Measurements from ENCODE around the gene MCM9. TPM values are rescaled to one million over a fixed set of nuclear protein-coding genes. Genes with fewer than 3 reads are reported as not detected.

MCM9 gene
- total and polyA plus RNA-seq, 3 donors from 2014 or later = 14.0 to 25.1 (median 19.2) TPM

- Histone ChIP-seq H3K4me1 (no peaks in the 10 kb centered on the region), H3K27me3 (no peaks in the 10 kb centered on the region), H3K4me3 (no peak overlapping the region), H3K9me3 (no peaks in the 10 kb centered on the region), H3K36me3 (ENCODE audit: low read depth, missing control alignments) (no peaks in the 10 kb centered on the region), H3K27ac (no peak overlapping the region)
- no peak for DNase-seq
- whole genome bisulfite sequencing, 2 donors = 94 to 98% methylated on average over 4 of the region's 4 CpGs
- intact Hi-C loops (cut with DNase I; ENCODE audit: low total_unique reads) = no loop called here
- TF ChIP-seq POLR2A (IDR thresholded peaks at IDR 0.05) = no peak
- no peak for TF ChIP-seq CTCF (IDR thresholded peaks at IDR 0.05)
Observed at GRCh38 chr6:118862443-118862842, 72.5 kb downstream of the MCM9 start.

GRCh38 chr6:118860880-118861279 is 74.1 kb downstream of the MCM9 start:
- Histone ChIP-seq H3K27me3 (no peaks in the 10 kb centered on the region), H3K9me3 (no peaks in the 10 kb centered on the region), H3K36me3 (ENCODE audit: low read depth, missing control alignments) (no peaks in the 10 kb centered on the region), H3K4me3 (no peak overlapping the region), H3K27ac (no peak overlapping the region), H3K4me1 (no peaks in the 10 kb centered on the region)
- intact Hi-C loops (cut with DNase I; ENCODE audit: low total_unique reads) = no loop called here
- no peak for DNase-seq
- TF ChIP-seq CTCF (IDR thresholded peaks at IDR 0.05) (no peak), POLR2A (IDR thresholded peaks at IDR 0.05) (no peak)
- 96 to 98% methylated on average over 6 to 10 of the region's 10 CpGs for WGBS, 2 donors

GRCh38 chr6:118860363-118860762 is 74.6 kb downstream of the MCM9 start:
- Histone ChIP-seq H3K27ac (no peak overlapping the region), H3K36me3 (ENCODE audit: low read depth, missing control alignments) (no peaks in the 10 kb centered on the region), H3K4me3 (no peak overlapping the region), H3K4me1 (no peaks in the 10 kb centered on the region), H3K27me3 (no peaks in the 10 kb centered on the region), H3K9me3 (no peaks in the 10 kb centered on the region)
- intact Hi-C loops (cut with DNase I; ENCODE audit: low total_unique reads) = no loop called here
- TF ChIP-seq CTCF (IDR thresholded peaks at IDR 0.05) (no peak), POLR2A (IDR thresholded peaks at IDR 0.05) (no peak)
- no peak for DNase-seq
- 88 to 95% methylated on average over 1 of the region's 1 CpG for WGBS, 2 donors

- intact Hi-C loops (cut with DNase I; ENCODE audit: low total_unique reads) = no loop called here
- no peak for TF ChIP-seq POLR2A (IDR thresholded peaks at IDR 0.05)
- TF ChIP-seq CTCF (IDR thresholded peaks at IDR 0.05) = no peak
- WGBS, 2 donors = 67 to 76% methylated on average over 3 of the region's 3 CpGs
- no peaks in the 10 kb centered on the region for H3K27me3 ChIP-seq
- no peak overlapping the region for H3K4me3 ChIP-seq
- H3K4me1 ChIP-seq = no peaks in the 10 kb centered on the region
- DNase-seq = no peak
- H3K27ac ChIP-seq = no peak overlapping the region
- no peaks in the 10 kb centered on the region for H3K9me3 ChIP-seq
- no peaks in the 10 kb centered on the region for H3K36me3 ChIP-seq (ENCODE audit: low read depth, missing control alignments)
Observed at GRCh38 chr6:118859517-118860064, 75.4 kb downstream of the MCM9 start.

DNA sequence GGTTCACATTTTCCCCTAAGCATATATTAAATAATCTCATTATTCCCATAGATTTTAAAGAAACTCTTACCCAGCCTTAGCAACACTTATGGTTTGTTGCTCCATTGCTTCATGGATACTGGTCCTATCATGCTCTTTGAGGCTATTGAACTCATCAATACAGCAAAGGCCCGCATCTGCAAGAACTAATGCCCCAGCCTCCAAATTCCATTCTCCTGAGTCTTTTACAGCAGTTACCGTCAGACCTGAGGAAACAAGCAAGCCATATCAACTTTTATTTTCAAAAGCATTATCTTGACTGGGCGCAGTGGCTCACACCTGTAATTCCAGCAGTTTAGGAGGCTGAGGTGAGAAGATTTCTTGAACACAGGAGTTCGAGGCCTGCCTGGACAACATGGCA is 78.7 kb downstream of the MCM9 start:
- no peak for DNase-seq
- TF ChIP-seq POLR2A (IDR thresholded peaks at IDR 0.05) = no peak
- TF ChIP-seq CTCF (IDR thresholded peaks at IDR 0.05) = no peak
- 92 to 96% methylated on average over 4 of the region's 4 CpGs for WGBS, 2 donors
- Histone ChIP-seq H3K4me1 (no peaks in the 10 kb centered on the region), H3K36me3 (ENCODE audit: low read depth, missing control alignments) (no peaks in the 10 kb centered on the region), H3K4me3 (no peak overlapping the region), H3K27me3 (no peaks in the 10 kb centered on the region), H3K9me3 (no peaks in the 10 kb centered on the region), H3K27ac (no peak overlapping the region)
- intact Hi-C loops (cut with DNase I; ENCODE audit: low total_unique reads) = no loop called here
